ENCODE data around the gene IQCC.
A peak's percentile ranks its signal among the peaks of the same experiment; 100 is the strongest.

Gene IQCC

DNA sequence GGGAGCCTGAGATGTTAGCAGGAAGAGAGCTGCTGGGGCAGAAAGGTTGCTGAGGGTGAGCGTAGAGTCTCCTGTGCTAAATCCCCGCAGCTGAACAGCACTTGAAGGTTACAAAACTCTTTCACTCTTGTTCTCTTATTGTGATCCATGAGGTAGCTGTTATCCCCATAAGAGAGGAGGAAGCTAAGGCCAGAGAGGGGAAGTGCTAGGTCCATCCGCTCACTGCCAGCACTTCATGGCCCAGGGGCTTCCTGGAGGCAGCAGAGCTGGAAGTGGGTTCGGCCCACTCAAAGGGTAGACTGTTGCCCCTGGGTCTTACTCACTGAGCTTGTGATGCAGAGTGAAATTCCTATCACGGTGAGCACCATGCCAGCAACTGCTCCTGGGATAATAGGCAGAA lies 11.1 kb downstream of the IQCC start:
- DNase-seq: no peak
- no peaks in the 10 kb centered on the region for H3K9me3 ChIP-seq (ENCODE audit: severe bottlenecking)
- H3K27me3 ChIP-seq (ENCODE audit: insufficient read depth, low read depth, severe bottlenecking): no peaks in the 10 kb centered on the region
- no peak overlapping the region for H3K27ac ChIP-seq
- H3K36me3 ChIP-seq: peaks cover 10% of the 10 kb centered on the region
- TF ChIP-seq, protein P1, sequence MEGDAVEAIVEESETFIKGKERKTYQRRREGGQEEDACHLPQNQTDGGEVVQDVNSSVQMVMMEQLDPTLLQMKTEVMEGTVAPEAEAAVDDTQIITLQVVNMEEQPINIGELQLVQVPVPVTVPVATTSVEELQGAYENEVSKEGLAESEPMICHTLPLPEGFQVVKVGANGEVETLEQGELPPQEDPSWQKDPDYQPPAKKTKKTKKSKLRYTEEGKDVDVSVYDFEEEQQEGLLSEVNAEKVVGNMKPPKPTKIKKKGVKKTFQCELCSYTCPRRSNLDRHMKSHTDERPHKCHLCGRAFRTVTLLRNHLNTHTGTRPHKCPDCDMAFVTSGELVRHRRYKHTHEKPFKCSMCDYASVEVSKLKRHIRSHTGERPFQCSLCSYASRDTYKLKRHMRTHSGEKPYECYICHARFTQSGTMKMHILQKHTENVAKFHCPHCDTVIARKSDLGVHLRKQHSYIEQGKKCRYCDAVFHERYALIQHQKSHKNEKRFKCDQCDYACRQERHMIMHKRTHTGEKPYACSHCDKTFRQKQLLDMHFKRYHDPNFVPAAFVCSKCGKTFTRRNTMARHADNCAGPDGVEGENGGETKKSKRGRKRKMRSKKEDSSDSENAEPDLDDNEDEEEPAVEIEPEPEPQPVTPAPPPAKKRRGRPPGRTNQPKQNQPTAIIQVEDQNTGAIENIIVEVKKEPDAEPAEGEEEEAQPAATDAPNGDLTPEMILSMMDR (IDR thresholded peaks at IDR 0.05; ENCODE audit: low read depth, low read length): no peak
- no peak overlapping the region for H3K4me3 ChIP-seq (ENCODE audit: low read depth, low read length)

GRCh38 chr1:32219022-32219421 lies 13.6 kb downstream of the IQCC start:
- H3K4me3 ChIP-seq (ENCODE audit: low read depth, low read length): no peak overlapping the region
- H3K27me3 ChIP-seq (ENCODE audit: insufficient read depth, low read depth, severe bottlenecking): no peaks in the 10 kb centered on the region
- H3K9me3 ChIP-seq (ENCODE audit: severe bottlenecking): no peaks in the 10 kb centered on the region
- H3K36me3 ChIP-seq: peaks cover 19% of the 10 kb centered on the region
- TF ChIP-seq, protein P1 (IDR thresholded peaks at IDR 0.05; ENCODE audit: low read depth, low read length): no peak
- no peak for DNase-seq
- no peak overlapping the region for H3K27ac ChIP-seq

- H3K4me3 ChIP-seq (ENCODE audit: low read depth, low read length): peak overlapping the region; percentile 93
- TF ChIP-seq, protein P1 (IDR thresholded peaks at IDR 0.05; ENCODE audit: low read depth, low read length): no peak
- H3K27ac ChIP-seq: 0 out of 2 replicates have a peak overlapping the region, but pooled peaks have one; percentile 16
- no peak for DNase-seq
- H3K36me3 ChIP-seq: peaks cover 33% of the 10 kb centered on the region
- H3K9me3 ChIP-seq (ENCODE audit: severe bottlenecking): no peaks in the 10 kb centered on the region
- H3K27me3 ChIP-seq (ENCODE audit: insufficient read depth, low read depth, severe bottlenecking): no peaks in the 10 kb centered on the region
These were observed 15.5 kb downstream of the IQCC start for GRCh38 chr1:32220746-32221580.

GRCh38 chr1:32221581-32221979 lies 16.1 kb downstream of the IQCC start:
- no peak for DNase-seq
- TF ChIP-seq, protein P1 (IDR thresholded peaks at IDR 0.05; ENCODE audit: low read depth, low read length): no peak
- Histone ChIP-seq H3K9me3 (ENCODE audit: severe bottlenecking) (no peaks in the 10 kb centered on the region), H3K4me3 (ENCODE audit: low read depth, low read length) (peak overlapping the region; percentile 93), H3K36me3 (peaks cover 31% of the 10 kb centered on the region), H3K27me3 (ENCODE audit: insufficient read depth, low read depth, severe bottlenecking) (no peaks in the 10 kb centered on the region), H3K27ac (0 out of 2 replicates have a peak overlapping the region, but pooled peaks have one; percentile 16)

- Histone ChIP-seq H3K27me3 (ENCODE audit: insufficient read depth, low read depth, severe bottlenecking) (no peaks in the 10 kb centered on the region), H3K36me3 (peaks cover 31% of the 10 kb centered on the region), H3K9me3 (ENCODE audit: severe bottlenecking) (no peaks in the 10 kb centered on the region), H3K4me3 (ENCODE audit: low read depth, low read length) (peak within 1 kb of the TSS; percentile 93), H3K27ac (peak within 1 kb of the TSS; percentile 65)
- TF ChIP-seq, protein P1 (IDR thresholded peaks at IDR 0.05; ENCODE audit: low read depth, low read length): no peak
- DNase-seq: peak; percentile 90
These were observed 16.7 kb downstream of the IQCC start, which contains the start of the genes EIF3I and TMEM234 for GRCh38 chr1:32221980-32222755. Gene EIF3I (plus strand): TSS chr1:32222407. CDS start chr1:32222442, 35 bp downstream. Gene TMEM234 (minus strand): TSS chr1:32222353. CDS start chr1:32222322, 31 bp downstream.

Data from WERI-Rb-1 (cell line).